ENCODE data around the gene FN3K.

FN3K gene

GRCh38 chr17:82734987-82735866, at the start of gene FN3K:
Gene FN3K (plus strand): TSS chr17:82735615. CDS start chr17:82735637, 22 bp downstream.
- Histone ChIP-seq H3K4me1 (ENCODE audit: control insufficient read depth, low read length) (no peaks in the 10 kb centered on the region), H3K27me3 (ENCODE audit: control insufficient read depth, low read length) (no peaks in the 10 kb centered on the region), H3K27ac (ENCODE audit: low read depth, low read length) (no peak within 1 kb of the TSS), H3K9me2 (replicated peaks; ENCODE audit: control insufficient read depth, low read length) (no peaks in the 10 kb centered on the region), H3K79me2 (ENCODE audit: control insufficient read depth, low read length) (no peaks in the 10 kb centered on the region), H3K4me3 (ENCODE audit: low read length) (no peak within 1 kb of the TSS), H3K9me3 (ENCODE audit: control insufficient read depth, insufficient read depth, low read length) (peaks cover 24% of the 10 kb centered on the region), H3K36me3 (ENCODE audit: control insufficient read depth, low read length) (peaks cover 31% of the 10 kb centered on the region), H3K4me2 (ENCODE audit: low read length) (no peak within 1 kb of the TSS), H4K20me1 (ENCODE audit: control insufficient read depth, insufficient read depth, low read depth, low read length) (no peaks in the 10 kb centered on the region), H3F3A (ENCODE audit: control insufficient read depth, insufficient read depth) (no peaks in the 10 kb centered on the region)
- TF ChIP-seq CTCF (IDR thresholded peaks at IDR 0.05; ENCODE audit: low read depth, low read length, poor library complexity, severe bottlenecking) (no peak), EZH2phosphoT487 (IDR thresholded peaks at IDR 0.05; ENCODE audit: borderline replicate concordance, low read length) (no peak)

- Histone ChIP-seq H3K4me1 (ENCODE audit: control insufficient read depth, low read length) (no peaks in the 10 kb centered on the region), H3K4me2 (ENCODE audit: low read length) (no peak overlapping the region), H3K27ac (ENCODE audit: low read depth, low read length) (no peak overlapping the region), H3K9me2 (replicated peaks; ENCODE audit: control insufficient read depth, low read length) (no peaks in the 10 kb centered on the region), H3K36me3 (ENCODE audit: control insufficient read depth, low read length) (no peaks in the 10 kb centered on the region), H3F3A (ENCODE audit: control insufficient read depth, insufficient read depth) (no peaks in the 10 kb centered on the region), H3K27me3 (ENCODE audit: control insufficient read depth, low read length) (no peaks in the 10 kb centered on the region), H4K20me1 (ENCODE audit: control insufficient read depth, insufficient read depth, low read depth, low read length) (no peaks in the 10 kb centered on the region), H3K9me3 (ENCODE audit: control insufficient read depth, insufficient read depth, low read length) (no peaks in the 10 kb centered on the region), H3K79me2 (ENCODE audit: control insufficient read depth, low read length) (no peaks in the 10 kb centered on the region), H3K4me3 (ENCODE audit: low read length) (no peak overlapping the region)
- TF ChIP-seq EZH2phosphoT487 (IDR thresholded peaks at IDR 0.05; ENCODE audit: borderline replicate concordance, low read length) (no peak), CTCF (IDR thresholded peaks at IDR 0.05; ENCODE audit: low read depth, low read length, poor library complexity, severe bottlenecking) (no peak)
Measured at GRCh38 chr17:82686366-82687324, 48.8 kb upstream of the FN3K start.

DNA sequence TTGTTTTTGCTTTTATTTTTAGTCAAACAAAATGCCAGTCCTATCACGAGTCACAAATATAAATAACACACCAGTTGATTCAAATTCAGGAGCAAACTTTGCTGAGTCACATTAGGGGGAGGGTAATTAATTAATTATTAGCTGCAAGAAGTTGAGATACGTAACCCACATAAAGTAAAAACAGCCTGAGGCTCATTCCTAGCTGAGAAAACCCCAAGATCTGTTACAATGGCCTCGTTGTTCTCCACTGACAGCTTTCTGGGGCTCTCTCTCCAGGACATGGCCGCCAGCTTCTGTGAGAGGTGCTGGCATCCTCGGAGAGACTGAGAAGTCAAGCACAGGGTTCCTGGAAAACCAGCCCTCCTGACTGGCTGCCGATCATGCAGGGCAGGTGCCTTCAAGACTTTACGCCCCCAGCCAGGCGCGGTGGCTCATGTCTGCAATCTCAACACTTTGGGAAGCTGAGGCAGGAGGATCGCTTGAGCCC, 48.0 kb upstream of the FN3K start:
- Histone ChIP-seq H3K79me2 (ENCODE audit: control insufficient read depth, low read length) (no peaks in the 10 kb centered on the region), H3K4me2 (ENCODE audit: low read length) (no peak overlapping the region), H3K4me3 (ENCODE audit: low read length) (no peak overlapping the region), H3K9me2 (replicated peaks; ENCODE audit: control insufficient read depth, low read length) (no peaks in the 10 kb centered on the region), H3K4me1 (ENCODE audit: control insufficient read depth, low read length) (no peaks in the 10 kb centered on the region), H3K9me3 (ENCODE audit: control insufficient read depth, insufficient read depth, low read length) (no peaks in the 10 kb centered on the region), H3K27ac (ENCODE audit: low read depth, low read length) (no peak overlapping the region), H3K36me3 (ENCODE audit: control insufficient read depth, low read length) (no peaks in the 10 kb centered on the region), H3K27me3 (ENCODE audit: control insufficient read depth, low read length) (no peaks in the 10 kb centered on the region), H3F3A (ENCODE audit: control insufficient read depth, insufficient read depth) (no peaks in the 10 kb centered on the region), H4K20me1 (ENCODE audit: control insufficient read depth, insufficient read depth, low read depth, low read length) (no peaks in the 10 kb centered on the region)
- TF ChIP-seq EZH2phosphoT487 (IDR thresholded peaks at IDR 0.05; ENCODE audit: borderline replicate concordance, low read length) (no peak), CTCF (IDR thresholded peaks at IDR 0.05; ENCODE audit: low read depth, low read length, poor library complexity, severe bottlenecking) (no peak)
